SKM-1 treated with dmso at 0.1 percent for 144 hours (cell line): Measurements from ENCODE around the gene YWHAG.
"Not testable (repeated sequence)": the region's sequence is repeated elsewhere in the genome, so short reads cannot be mapped to it uniquely, and the experiment has no call there.

Experiments used
- DNase-seq: peaks from one replicate; lab custom pipeline; 2025; ENCODE audit not compliant: unreplicated experiment; lab: John Stamatoyannopoulos, UW

Gene YWHAG

GRCh38 chr7:76380623-76380966 is 21.8 kb upstream of the YWHAG start:
- DNase-seq = no peak

GRCh38 chr7:76377186-76377918 is 18.6 kb upstream of the YWHAG start:
- DNase-seq = no peak

- DNase-seq = no peak
Observed at GRCh38 chr7:76375251-76375650, 16.5 kb upstream of the YWHAG start.

GRCh38 chr7:76372984-76373833 is 14.4 kb upstream of the YWHAG start:
- DNase-seq = no peak

- DNase-seq = no peak
Observed at GRCh38 chr7:76371396-76371795, 12.6 kb upstream of the YWHAG start.

- no peak for DNase-seq
Observed at GRCh38 chr7:76369018-76369417, 10.2 kb upstream of the YWHAG start.

- DNase-seq = no peak
Observed at GRCh38 chr7:76368190-76368589, 9.4 kb upstream of the YWHAG start.

GRCh38 chr7:76364198-76364584 is 5.4 kb upstream of the YWHAG start:
- peak; percentile 64 for DNase-seq

- DNase-seq = not testable (repeated sequence)
Observed at GRCh38 chr7:76363754-76364153, 5.0 kb upstream of the YWHAG start.

- no peak for DNase-seq
Observed at GRCh38 chr7:76359978-76360638, 1.3 kb upstream of the YWHAG start.

- DNase-seq = peak; percentile 94
Observed at GRCh38 chr7:76359111-76359977, 553 bp upstream of the YWHAG start.

GRCh38 chr7:76358011-76358480 is 745 bp downstream of the YWHAG start:
- DNase-seq = peak; percentile 44

- DNase-seq = no peak
Observed at GRCh38 chr7:76357475-76358010, 1.2 kb downstream of the YWHAG start.

GRCh38 chr7:76356823-76357222 is 2.0 kb downstream of the YWHAG start:
- DNase-seq = no peak

- DNase-seq = no peak
Observed at GRCh38 chr7:76356115-76356514, 2.7 kb downstream of the YWHAG start.

GRCh38 chr7:76354981-76355730 is 3.6 kb downstream of the YWHAG start:
- no peak for DNase-seq

- DNase-seq = no peak
Observed at GRCh38 chr7:76354516-76354915, 4.3 kb downstream of the YWHAG start.

- DNase-seq = no peak
Observed at GRCh38 chr7:76353744-76354143, 5.0 kb downstream of the YWHAG start.

- DNase-seq = no peak
Observed at GRCh38 chr7:76352193-76352592, 6.6 kb downstream of the YWHAG start.

GRCh38 chr7:76351372-76351771 is 7.4 kb downstream of the YWHAG start:
- no peak for DNase-seq
